Left ventricle myocardium inferior (tissue), 1 donor: ENCODE data around the gene LRRC25. TPM values are rescaled to one million over a fixed set of nuclear protein-coding genes. Genes with fewer than 3 reads are reported as not detected.

Experiments used
- DNase-seq: peaks from one replicate; pipeline ENCODE4 v3.0.0-alpha.2; 2020
- H3K27ac ChIP-seq: fragments of 200-600 bp; replicated peaks from 2 replicates; pipeline ENCODE4 v1.8.0; 2021
- H3K27me3 ChIP-seq: fragments of 200-600 bp; 2 replicates; pipeline ENCODE4 v1.8.0; 2021; ENCODE audit warnings: low read depth
- H3K36me3 ChIP-seq: fragments of 200-600 bp; 2 replicates; pipeline ENCODE4 v1.8.0; 2021
- H3K4me1 ChIP-seq: fragments of 200-600 bp; 2 replicates; pipeline ENCODE4 v1.8.0; 2021
- H3K4me3 ChIP-seq: fragments of 200-600 bp; 2 replicates; pipeline ENCODE4 v1.8.0; 2021; ENCODE audit warnings: mild to moderate bottlenecking, moderate library complexity
- H3K9me3 ChIP-seq: fragments of 200-600 bp; replicated peaks from 2 replicates; pipeline ENCODE4 v1.8.0; 2021
- intact Hi-C: fragments of 100-400 bp; cut with micrococcal nuclease; formaldehyde crosslinking; loops from one replicate; pipeline ENCODE4 v1.11.0; 2022
- total RNA-seq: library from RNA; stranded (reverse); fragmentation: NEBNext Ultra II Directional; extraction: Animal tissue kit (Norgen Biotek cat#: 25700); gene quantifications from one replicate; pipeline ENCODE4 v1.2.1, GENCODE V29; 2021
- TF ChIP-seq, protein P1 (sequence below): fragments of 200-600 bp; IDR thresholded peaks from 2 replicates; pipeline ENCODE4 v1.8.0; 2021; ENCODE audit warnings: antibody characterized with exemption, mild to moderate bottlenecking, borderline replicate concordance
- donor health status: DM: no; HTN: yes; CAD: no; lungs with severe emphysema.

LRRC25 gene
- total RNA-seq, 1 donor from 2014 or later, result 2.4 TPM

DNA sequence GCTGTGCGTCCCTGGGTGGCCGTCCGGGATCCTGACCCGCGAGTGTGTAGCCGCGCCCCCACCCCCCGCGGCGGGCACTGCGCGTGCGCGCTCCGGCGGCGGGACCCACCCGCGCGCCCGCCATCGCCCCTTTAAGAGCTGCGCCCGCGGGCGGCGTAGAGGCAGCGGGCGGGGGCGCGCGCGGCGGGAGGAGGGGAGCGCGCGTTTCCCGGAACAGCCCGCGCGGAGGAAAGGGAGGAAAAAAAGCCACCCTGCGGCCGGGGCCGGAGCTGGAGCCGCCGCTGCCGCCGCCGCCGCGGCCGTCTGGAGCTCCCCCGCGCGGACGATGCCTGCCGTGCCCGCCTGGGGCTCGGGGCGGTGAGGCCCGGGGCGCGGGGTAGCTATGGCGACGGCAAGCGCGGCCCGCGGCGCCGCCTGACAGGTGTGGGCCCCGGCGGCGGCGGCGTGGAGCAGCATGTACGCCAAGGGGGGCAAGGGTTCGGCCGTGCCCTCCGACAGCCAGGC, 21.8 kb upstream of the LRRC25 start, which contains the start of gene SSBP4:
TSS of gene SSBP4 (plus strand) at position 204 of the 504 bp plus-strand sequence. CDS start at position 455, 251 bp downstream.
- intact Hi-C loops, result no loop called here
- H3K27ac ChIP-seq, result peak within 1 kb of the TSS; percentile 99
- peaks cover 42% of the 10 kb centered on the region for H3K27me3 ChIP-seq
- H3K36me3 ChIP-seq, result no peaks in the 10 kb centered on the region
- DNase-seq, result peak; percentile 81
- peaks cover 85% of the 10 kb centered on the region for H3K4me1 ChIP-seq
- no peaks in the 10 kb centered on the region for H3K9me3 ChIP-seq
- TF ChIP-seq, protein P1, sequence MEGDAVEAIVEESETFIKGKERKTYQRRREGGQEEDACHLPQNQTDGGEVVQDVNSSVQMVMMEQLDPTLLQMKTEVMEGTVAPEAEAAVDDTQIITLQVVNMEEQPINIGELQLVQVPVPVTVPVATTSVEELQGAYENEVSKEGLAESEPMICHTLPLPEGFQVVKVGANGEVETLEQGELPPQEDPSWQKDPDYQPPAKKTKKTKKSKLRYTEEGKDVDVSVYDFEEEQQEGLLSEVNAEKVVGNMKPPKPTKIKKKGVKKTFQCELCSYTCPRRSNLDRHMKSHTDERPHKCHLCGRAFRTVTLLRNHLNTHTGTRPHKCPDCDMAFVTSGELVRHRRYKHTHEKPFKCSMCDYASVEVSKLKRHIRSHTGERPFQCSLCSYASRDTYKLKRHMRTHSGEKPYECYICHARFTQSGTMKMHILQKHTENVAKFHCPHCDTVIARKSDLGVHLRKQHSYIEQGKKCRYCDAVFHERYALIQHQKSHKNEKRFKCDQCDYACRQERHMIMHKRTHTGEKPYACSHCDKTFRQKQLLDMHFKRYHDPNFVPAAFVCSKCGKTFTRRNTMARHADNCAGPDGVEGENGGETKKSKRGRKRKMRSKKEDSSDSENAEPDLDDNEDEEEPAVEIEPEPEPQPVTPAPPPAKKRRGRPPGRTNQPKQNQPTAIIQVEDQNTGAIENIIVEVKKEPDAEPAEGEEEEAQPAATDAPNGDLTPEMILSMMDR, result peak; percentile 67
- H3K4me3 ChIP-seq, result peak within 1 kb of the TSS; percentile 86

DNA sequence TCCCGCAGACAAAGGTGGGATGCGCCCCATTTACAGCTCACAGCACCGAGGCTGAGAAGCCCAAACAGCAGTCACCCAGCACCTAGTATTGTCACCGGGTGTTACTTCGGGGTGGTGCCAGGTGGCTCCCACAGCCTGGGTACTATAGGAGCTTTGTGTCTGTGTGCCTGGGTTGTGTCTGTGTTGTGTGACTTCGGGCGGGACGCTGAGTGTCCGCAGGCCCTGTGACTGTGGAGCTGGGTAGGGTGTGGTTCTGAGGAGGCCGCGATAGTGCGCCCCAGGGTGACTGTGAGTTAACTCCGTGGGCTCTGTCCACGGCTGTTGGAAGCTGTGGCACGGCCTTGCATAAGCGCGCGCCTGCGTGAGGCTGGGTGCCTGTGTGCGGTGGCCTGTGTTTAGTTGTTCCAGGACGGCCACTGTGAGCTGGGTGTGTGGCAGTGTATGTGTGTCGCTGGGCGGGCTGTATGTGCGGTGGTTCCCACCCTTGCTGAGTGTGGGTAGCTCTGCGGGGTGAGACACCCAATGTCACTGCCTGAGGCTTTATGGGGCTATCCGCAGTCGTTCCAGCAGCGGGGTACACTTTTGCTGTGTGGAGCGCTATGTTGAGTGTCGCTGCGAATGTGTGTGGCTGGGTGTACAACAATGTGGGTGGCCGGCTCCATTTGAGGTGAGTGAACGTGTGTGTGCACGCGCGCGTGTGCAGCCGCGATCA, 21.2 kb upstream of the LRRC25 start:
- H3K9me3 ChIP-seq, result no peaks in the 10 kb centered on the region
- H3K4me1 ChIP-seq, result peaks cover 85% of the 10 kb centered on the region
- H3K27me3 ChIP-seq, result peaks cover 46% of the 10 kb centered on the region
- H3K27ac ChIP-seq, result peak overlapping the region; percentile 99
- peak overlapping the region; percentile 86 for H3K4me3 ChIP-seq
- TF ChIP-seq, protein P1, result no peak
- H3K36me3 ChIP-seq, result no peaks in the 10 kb centered on the region
- DNase-seq, result no peak
- intact Hi-C loops, result no loop called here

DNA sequence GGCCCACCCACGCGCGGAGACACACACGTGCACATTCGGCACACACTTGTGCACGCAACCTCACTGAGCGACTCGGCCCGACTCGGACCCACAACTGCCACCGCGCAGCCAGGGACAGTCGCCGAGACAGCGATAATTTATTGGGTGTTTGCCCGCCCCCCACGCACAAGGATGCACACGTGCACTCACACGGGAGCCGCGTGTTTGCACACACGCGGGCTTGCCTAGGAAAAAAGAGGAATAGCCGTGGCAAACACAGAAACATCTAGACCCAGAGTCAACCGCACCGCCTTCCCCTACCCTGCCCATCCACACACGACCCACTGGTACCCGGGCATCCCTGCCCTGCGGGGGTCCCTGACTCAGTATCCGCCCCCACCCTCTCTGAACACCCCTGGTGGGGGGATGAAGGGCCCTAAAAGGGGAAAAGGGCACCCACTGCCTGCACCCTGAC, 20.6 kb upstream of the LRRC25 start:
- TF ChIP-seq, protein P1, result no peak
- Histone ChIP-seq H3K4me3 (peak overlapping the region; percentile 86), H3K9me3 (no peaks in the 10 kb centered on the region), H3K27me3 (peaks cover 46% of the 10 kb centered on the region), H3K27ac (peak overlapping the region; percentile 99), H3K36me3 (no peaks in the 10 kb centered on the region), H3K4me1 (peaks cover 80% of the 10 kb centered on the region)
- DNase-seq, result no peak
- intact Hi-C loops, result no loop called here

DNA sequence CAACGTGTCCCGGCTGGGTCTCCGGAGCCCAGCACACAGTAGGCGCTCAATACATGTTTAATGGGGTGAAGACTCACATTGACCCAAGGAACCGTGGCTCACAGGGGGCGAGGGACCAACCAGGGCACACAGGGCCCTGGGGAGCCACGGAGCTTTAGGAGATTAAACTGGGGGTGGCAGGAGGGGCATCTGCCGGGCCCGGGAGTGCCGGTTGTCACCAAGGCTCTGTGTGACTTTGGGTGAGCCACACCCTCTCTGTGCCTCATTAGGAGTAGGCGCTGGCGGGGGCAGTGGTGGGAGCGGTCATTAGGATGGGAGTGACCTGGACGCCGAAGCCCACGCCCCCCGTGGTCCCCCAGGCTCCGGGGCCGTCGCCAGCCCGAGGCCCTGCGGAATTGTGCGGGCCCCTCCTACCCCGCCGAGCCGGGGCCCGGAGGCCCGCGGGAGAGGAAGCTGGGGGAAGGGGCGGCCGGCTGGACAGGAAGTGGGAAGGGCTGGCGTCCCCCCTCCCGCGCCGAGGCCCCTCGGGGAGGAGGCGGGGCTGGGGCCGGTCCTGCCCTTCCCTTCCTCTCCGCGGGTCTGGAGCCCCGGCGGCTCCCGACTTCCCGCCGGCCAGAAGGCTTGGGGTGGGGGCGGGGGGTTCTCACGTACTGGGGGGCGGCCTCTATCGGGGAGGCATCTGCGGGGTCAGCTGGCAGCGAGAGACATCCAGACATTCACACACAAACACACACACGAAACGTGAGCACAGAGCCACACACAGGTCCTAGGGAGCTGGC, 20.0 kb upstream of the LRRC25 start:
- Histone ChIP-seq H3K4me1 (peaks cover 73% of the 10 kb centered on the region), H3K4me3 (peak overlapping the region; percentile 86), H3K36me3 (no peaks in the 10 kb centered on the region), H3K9me3 (no peaks in the 10 kb centered on the region), H3K27ac (peak overlapping the region; percentile 99), H3K27me3 (peaks cover 46% of the 10 kb centered on the region)
- DNase-seq, result peak; percentile 88
- TF ChIP-seq, protein P1, result no peak
- intact Hi-C loops, result no loop called here

DNA sequence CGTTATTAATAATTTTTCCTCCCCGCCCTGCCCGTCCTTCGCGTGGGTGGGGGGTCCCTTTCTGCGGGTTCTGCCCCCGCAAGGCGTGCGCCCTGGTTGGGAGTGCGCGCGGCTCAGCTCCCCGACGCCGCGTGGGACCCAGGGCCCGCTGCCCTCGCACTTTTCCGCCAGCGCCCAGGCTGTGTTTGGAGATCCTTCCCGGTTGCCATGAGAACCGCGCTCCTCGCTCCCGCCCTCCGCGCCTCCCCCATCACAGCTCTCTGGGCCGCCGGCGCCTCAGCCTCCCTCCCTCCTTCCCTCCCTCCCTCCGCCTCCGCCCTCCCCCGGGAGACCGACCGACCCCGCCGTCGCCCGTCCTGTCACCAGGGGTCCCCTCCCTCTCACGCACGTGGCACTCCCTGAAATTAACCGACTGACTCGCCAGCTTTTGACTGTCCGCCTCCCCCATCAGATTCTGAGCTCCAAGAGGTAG, 19.4 kb upstream of the LRRC25 start:
- Histone ChIP-seq H3K27me3 (peaks cover 46% of the 10 kb centered on the region), H3K4me1 (peaks cover 70% of the 10 kb centered on the region), H3K4me3 (peak overlapping the region; percentile 86), H3K27ac (peak overlapping the region; percentile 99), H3K9me3 (no peaks in the 10 kb centered on the region), H3K36me3 (no peaks in the 10 kb centered on the region)
- peak; percentile 94 for DNase-seq
- intact Hi-C loops, result no loop called here
- TF ChIP-seq, protein P1, result no peak
